ENCODE data around the gene GNA12. TPM values are rescaled to one million over a fixed set of nuclear protein-coding genes. Genes with fewer than 3 reads are reported as not detected.
A peak's percentile ranks its signal among the peaks of the same experiment; 100 is the strongest.

Gene GNA12
- polyA plus RNA-seq, 4 donors = 3.4 to 27.2 (median 14.5) TPM

DNA sequence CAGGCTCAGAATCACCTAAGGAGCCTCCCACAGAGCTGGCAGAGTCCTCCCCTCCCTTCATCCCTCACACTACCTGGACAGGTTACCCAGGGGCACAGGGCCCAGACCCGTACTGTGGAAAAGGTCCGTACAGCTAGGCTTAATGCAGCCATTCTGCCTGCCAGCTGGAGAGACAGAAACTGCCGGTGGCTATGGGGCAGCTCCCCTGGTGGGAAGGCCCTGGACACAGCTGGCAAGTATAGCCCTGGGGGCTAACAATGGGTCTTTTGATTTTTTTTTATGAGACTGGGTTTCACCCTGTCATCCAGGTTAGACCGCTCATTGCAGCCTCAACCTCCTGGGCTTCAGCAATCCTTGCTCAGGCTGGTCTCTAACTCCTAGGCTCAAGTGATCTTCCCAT lies 68.3 kb downstream of the GNA12 start:
- Histone ChIP-seq H3K27ac (ENCODE audit: low read depth in 1 of 3, low read length in 2 of 3) (no peak overlapping the region), H3K4me1 (ENCODE audit: control insufficient read depth in 3 of 3, insufficient read depth in 2 of 3, low read depth in 1 of 3, low read length in 2 of 3) (no peaks in the 10 kb centered on the region), H3K9me3 (ENCODE audit: control insufficient read depth in 2 of 2, insufficient read depth in 1 of 2, low read depth in 1 of 2, low read length in 1 of 2) (peaks cover 0 to under 1% of the 10 kb centered on the region in 2 donors), H3K36me3 (ENCODE audit: control insufficient read depth in 3 of 3, insufficient read depth in 2 of 3, low read depth in 1 of 3, low read length in 3 of 3) (peaks cover 0 to 31% (median 0%) of the 10 kb centered on the region in 3 donors), H3K27me3 (ENCODE audit: control insufficient read depth in 3 of 3, insufficient read depth in 3 of 3, low read length in 3 of 3) (no peaks in the 10 kb centered on the region), H3K4me3 (ENCODE audit: low read depth in 1 of 3, low read length in 3 of 3) (no peak overlapping the region)
- DNase-seq (no peak), FAIRE-seq (no peak)
- WGBS, 3 donors = 92 to 98% (median 93%) methylated on average over 4 of the region's 4 CpGs

DNA sequence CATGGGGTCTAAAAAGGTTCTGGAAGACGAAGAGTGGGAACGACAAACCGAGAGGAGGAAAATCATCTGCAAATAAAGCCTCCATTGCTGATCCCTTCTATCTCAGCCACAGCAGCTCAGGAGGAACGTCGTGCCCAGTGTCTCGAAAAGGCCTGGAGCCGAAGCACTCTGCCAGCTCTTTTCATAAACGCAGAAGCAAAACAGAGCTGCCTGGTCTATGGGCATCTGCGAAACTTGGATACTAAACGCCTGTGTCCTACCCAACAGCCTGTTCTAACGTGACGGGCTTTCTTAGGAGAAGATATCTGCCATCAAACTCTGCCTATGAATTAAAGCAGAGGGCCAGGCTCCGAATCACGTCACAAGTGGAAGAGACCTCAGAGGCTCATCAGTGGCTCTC lies 68.7 kb downstream of the GNA12 start:
- H3K9me3 ChIP-seq (ENCODE audit: control insufficient read depth in 2 of 2, insufficient read depth in 1 of 2, low read depth in 1 of 2, low read length in 1 of 2) = peaks cover 0 to 4% of the 10 kb centered on the region in 2 donors
- H3K27me3 ChIP-seq (ENCODE audit: control insufficient read depth in 3 of 3, insufficient read depth in 3 of 3, low read length in 3 of 3) = no peaks in the 10 kb centered on the region
- FAIRE-seq (no peak), DNase-seq (no peak)
- H3K4me3 ChIP-seq (ENCODE audit: low read depth in 1 of 3, low read length in 3 of 3) = no peak overlapping the region
- WGBS, 3 donors = 89 to 93% (median 91%) methylated on average over 14 of the region's 14 CpGs
- peaks cover 0 to 31% (median 0%) of the 10 kb centered on the region in 3 donors for H3K36me3 ChIP-seq (ENCODE audit: control insufficient read depth in 3 of 3, insufficient read depth in 2 of 3, low read depth in 1 of 3, low read length in 3 of 3)
- H3K27ac ChIP-seq (ENCODE audit: low read depth in 1 of 3, low read length in 2 of 3) = no peak overlapping the region
- no peaks in the 10 kb centered on the region for H3K4me1 ChIP-seq (ENCODE audit: control insufficient read depth in 3 of 3, insufficient read depth in 2 of 3, low read depth in 1 of 3, low read length in 2 of 3)

DNA sequence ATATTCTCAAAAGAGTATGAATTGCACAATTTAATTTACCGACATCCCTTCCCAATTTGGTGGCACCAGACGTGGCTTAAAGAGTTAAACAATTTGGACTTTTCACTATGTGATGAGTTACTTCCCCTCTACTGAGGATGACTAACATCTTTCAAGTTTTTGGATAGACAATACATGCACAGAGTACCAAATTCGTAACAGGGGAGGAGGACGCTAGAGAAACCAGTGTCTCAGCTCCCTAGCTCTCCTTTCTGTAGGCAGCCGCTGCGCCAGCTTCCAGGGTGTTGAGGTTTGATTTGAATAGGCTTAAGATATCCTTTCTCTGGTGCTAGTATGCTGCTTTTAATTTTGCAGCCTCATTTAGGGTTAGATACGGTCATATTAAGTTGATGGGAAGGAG lies 69.2 kb downstream of the GNA12 start:
- 85 to 96% (median 88%) methylated on average over 7 of the region's 7 CpGs for WGBS, 3 donors
- H3K9me3 ChIP-seq (ENCODE audit: control insufficient read depth in 2 of 2, insufficient read depth in 1 of 2, low read depth in 1 of 2, low read length in 1 of 2) = peaks cover 0 to 4% of the 10 kb centered on the region in 2 donors
- no peaks in the 10 kb centered on the region for H3K27me3 ChIP-seq (ENCODE audit: control insufficient read depth in 3 of 3, insufficient read depth in 3 of 3, low read length in 3 of 3)
- H3K27ac ChIP-seq (ENCODE audit: low read depth in 1 of 3, low read length in 2 of 3) = no peak overlapping the region
- FAIRE-seq (no peak), DNase-seq (no peak)
- H3K4me3 ChIP-seq (ENCODE audit: low read depth in 1 of 3, low read length in 3 of 3) = no peak overlapping the region
- H3K36me3 ChIP-seq (ENCODE audit: control insufficient read depth in 3 of 3, insufficient read depth in 2 of 3, low read depth in 1 of 3, low read length in 3 of 3) = peaks cover 0 to 31% (median 0%) of the 10 kb centered on the region in 3 donors
- H3K4me1 ChIP-seq (ENCODE audit: control insufficient read depth in 3 of 3, insufficient read depth in 2 of 3, low read depth in 1 of 3, low read length in 2 of 3) = no peaks in the 10 kb centered on the region

DNA sequence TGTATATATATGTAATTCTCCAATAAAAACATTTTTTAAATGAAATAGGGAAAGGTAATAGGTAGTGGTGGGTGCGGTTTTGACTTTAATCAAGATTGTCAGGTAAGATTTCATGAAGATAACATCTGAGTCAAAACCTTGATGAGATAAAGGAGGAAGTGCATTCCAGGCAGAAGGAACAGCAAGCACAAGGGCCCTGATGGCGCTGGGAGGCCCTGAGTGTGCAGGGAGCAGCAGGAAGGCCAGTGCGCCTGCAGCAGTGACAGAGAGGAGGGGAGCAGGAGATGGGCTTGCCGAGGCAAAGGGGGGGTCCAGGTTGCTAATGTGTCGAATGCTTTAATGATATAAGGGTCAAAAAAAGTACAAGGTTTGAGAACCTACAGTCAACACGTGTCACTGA lies 69.8 kb downstream of the GNA12 start:
- peaks cover 0 to 28% (median 0%) of the 10 kb centered on the region in 3 donors for H3K36me3 ChIP-seq (ENCODE audit: control insufficient read depth in 3 of 3, insufficient read depth in 2 of 3, low read depth in 1 of 3, low read length in 3 of 3)
- H3K9me3 ChIP-seq (ENCODE audit: control insufficient read depth in 2 of 2, insufficient read depth in 1 of 2, low read depth in 1 of 2, low read length in 1 of 2) = peaks cover 0 to 4% of the 10 kb centered on the region in 2 donors
- 82 to 85% (median 83%) methylated on average over 6 of the region's 6 CpGs for WGBS, 3 donors
- no peak overlapping the region for H3K4me3 ChIP-seq (ENCODE audit: low read depth in 1 of 3, low read length in 3 of 3)
- no peak for DNase-seq
- H3K27me3 ChIP-seq (ENCODE audit: control insufficient read depth in 3 of 3, insufficient read depth in 3 of 3, low read length in 3 of 3) = no peaks in the 10 kb centered on the region
- FAIRE-seq = no peak
- no peaks in the 10 kb centered on the region for H3K4me1 ChIP-seq (ENCODE audit: control insufficient read depth in 3 of 3, insufficient read depth in 2 of 3, low read depth in 1 of 3, low read length in 2 of 3)
- H3K27ac ChIP-seq (ENCODE audit: low read depth in 1 of 3, low read length in 2 of 3) = no peak overlapping the region

DNA sequence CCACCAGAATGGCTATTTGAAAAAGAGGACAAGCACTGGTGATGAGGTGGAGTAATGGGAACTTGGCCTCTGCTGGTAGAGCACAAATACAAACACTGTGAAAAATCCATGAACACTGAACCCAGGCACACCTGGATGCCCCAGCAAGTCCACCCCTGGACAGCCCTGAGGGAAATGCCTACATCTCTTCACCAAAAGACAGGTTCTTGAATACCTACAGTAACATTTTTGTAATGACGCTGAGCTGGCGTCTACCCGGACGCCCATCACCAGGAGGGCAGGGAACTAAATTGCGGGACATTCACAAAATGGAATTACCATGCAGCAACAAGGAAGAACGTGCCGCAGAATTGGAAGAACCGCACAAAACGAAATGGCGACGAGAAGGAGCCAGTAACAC lies 70.5 kb downstream of the GNA12 start:
- no peaks in the 10 kb centered on the region for H3K4me1 ChIP-seq (ENCODE audit: control insufficient read depth in 3 of 3, insufficient read depth in 2 of 3, low read depth in 1 of 3, low read length in 2 of 3)
- FAIRE-seq = no peak
- no peaks in the 10 kb centered on the region for H3K27me3 ChIP-seq (ENCODE audit: control insufficient read depth in 3 of 3, insufficient read depth in 3 of 3, low read length in 3 of 3)
- H3K27ac ChIP-seq (ENCODE audit: low read depth in 1 of 3, low read length in 2 of 3) = no peak overlapping the region
- 95 to 97% (median 96%) methylated on average over 11 of the region's 11 CpGs for WGBS, 3 donors
- DNase-seq = no peak
- no peak overlapping the region for H3K4me3 ChIP-seq (ENCODE audit: low read depth in 1 of 3, low read length in 3 of 3)
- H3K36me3 ChIP-seq (ENCODE audit: control insufficient read depth in 3 of 3, insufficient read depth in 2 of 3, low read depth in 1 of 3, low read length in 3 of 3) = peaks cover 0 to 30% (median 0%) of the 10 kb centered on the region in 3 donors
- H3K9me3 ChIP-seq (ENCODE audit: control insufficient read depth in 2 of 2, insufficient read depth in 1 of 2, low read depth in 1 of 2, low read length in 1 of 2) = peaks cover 0 to 8% of the 10 kb centered on the region in 2 donors

DNA sequence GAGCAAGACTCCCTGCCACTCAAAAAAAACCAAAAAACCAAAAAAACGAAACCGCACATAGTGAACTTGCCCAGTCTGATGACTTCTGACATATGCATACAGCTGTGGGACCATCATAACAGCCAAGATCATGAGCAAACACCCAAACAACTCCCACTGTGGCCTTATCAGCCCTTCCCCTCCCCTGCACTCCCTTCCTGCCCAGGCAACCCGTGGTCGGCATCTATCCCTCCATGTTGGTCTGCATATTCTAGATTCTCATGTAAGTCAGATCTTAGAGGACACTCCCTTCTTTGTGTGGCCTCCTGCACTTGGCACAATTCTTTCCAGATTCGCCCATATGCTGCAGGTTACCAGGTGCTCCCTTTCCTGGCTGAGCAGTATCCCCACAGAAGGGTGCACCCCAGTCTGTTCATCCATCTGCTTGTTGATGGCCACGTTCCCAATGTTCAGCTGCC lies 72.8 kb downstream of the GNA12 start:
- Histone ChIP-seq H3K4me1 (ENCODE audit: control insufficient read depth in 3 of 3, insufficient read depth in 2 of 3, low read depth in 1 of 3, low read length in 2 of 3) (no peaks in the 10 kb centered on the region), H3K9me3 (ENCODE audit: control insufficient read depth in 2 of 2, insufficient read depth in 1 of 2, low read depth in 1 of 2, low read length in 1 of 2) (peaks cover 0 to 8% of the 10 kb centered on the region in 2 donors), H3K27me3 (ENCODE audit: control insufficient read depth in 3 of 3, insufficient read depth in 3 of 3, low read length in 3 of 3) (no peaks in the 10 kb centered on the region), H3K4me3 (ENCODE audit: low read depth in 1 of 3, low read length in 3 of 3) (no peak overlapping the region), H3K36me3 (ENCODE audit: control insufficient read depth in 3 of 3, insufficient read depth in 2 of 3, low read depth in 1 of 3, low read length in 3 of 3) (peaks cover 0 to 22% (median 0%) of the 10 kb centered on the region in 3 donors), H3K27ac (ENCODE audit: low read depth in 1 of 3, low read length in 2 of 3) (no peak overlapping the region)
- no peak for DNase-seq
- WGBS, 3 donors = 76 to 92% (median 85%) methylated on average over 6 of the region's 6 CpGs
- FAIRE-seq = no peak

DNA sequence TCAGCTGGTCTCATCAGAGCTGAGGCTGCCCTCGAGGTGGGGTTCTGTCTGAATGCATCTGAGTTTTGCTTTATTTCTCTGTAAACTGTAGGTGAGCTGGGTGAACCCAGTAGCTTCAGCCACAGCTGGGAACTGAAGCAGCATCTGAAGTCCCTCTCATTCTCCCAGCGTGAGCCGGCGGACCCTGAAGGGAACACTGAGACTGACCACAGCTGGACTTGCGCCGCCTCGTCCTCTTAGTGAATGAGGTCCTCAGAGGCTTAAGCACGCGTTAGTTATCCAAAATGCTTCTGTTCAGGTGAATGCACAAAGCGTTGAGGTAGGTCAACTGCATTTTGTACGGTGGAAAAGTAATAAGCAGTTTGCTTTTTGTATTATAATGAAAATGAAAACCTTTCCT lies 79.5 kb downstream of the GNA12 start:
- Histone ChIP-seq H3K4me1 (ENCODE audit: control insufficient read depth in 3 of 3, insufficient read depth in 2 of 3, low read depth in 1 of 3, low read length in 2 of 3) (peaks cover 0 to 31% (median 5%) of the 10 kb centered on the region in 3 donors), H3K9me3 (ENCODE audit: control insufficient read depth in 2 of 2, insufficient read depth in 1 of 2, low read depth in 1 of 2, low read length in 1 of 2) (peaks cover 0 to 5% of the 10 kb centered on the region in 2 donors), H3K4me3 (ENCODE audit: low read depth in 1 of 3, low read length in 3 of 3) (no peak overlapping the region), H3K27ac (ENCODE audit: low read depth in 1 of 3, low read length in 2 of 3) (no peak overlapping the region), H3K27me3 (ENCODE audit: control insufficient read depth in 3 of 3, insufficient read depth in 3 of 3, low read length in 3 of 3) (no peaks in the 10 kb centered on the region), H3K36me3 (ENCODE audit: control insufficient read depth in 3 of 3, insufficient read depth in 2 of 3, low read depth in 1 of 3, low read length in 3 of 3) (peaks cover 0 to 24% (median 0%) of the 10 kb centered on the region in 3 donors)
- DNase-seq (no peak), FAIRE-seq (no peak)
- WGBS, 3 donors = 93 to 94% (median 94%) methylated on average over 11 of the region's 11 CpGs

DNA sequence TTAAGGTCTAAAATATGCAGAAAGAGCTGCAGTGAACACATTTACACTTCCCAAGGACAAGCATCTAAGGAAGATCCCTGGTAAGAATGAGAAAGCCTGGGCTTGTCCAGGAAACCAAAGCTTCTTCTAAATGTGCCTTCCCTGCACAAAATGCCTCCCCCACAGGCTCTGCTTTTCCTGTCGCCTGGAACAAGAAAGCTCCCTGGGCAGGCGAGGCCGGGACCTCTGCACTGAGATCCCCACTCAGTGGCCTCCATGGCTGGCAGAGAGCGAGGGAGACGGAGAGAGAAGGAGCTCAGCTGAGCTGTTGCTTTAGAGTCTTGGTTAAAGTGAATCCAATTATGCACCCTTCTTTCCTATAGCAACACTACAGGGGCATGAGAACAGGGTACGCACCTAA lies 80.5 kb downstream of the GNA12 start:
- peak overlapping the region in 2 of 3 donors; percentile 58 to 77 for H3K27ac ChIP-seq (ENCODE audit: low read depth in 1 of 3, low read length in 2 of 3)

More for the DNA sequence above, 80.5 kb downstream of the GNA12 start:
- Histone ChIP-seq H3K27me3 (ENCODE audit: control insufficient read depth in 3 of 3, insufficient read depth in 3 of 3, low read length in 3 of 3) (no peaks in the 10 kb centered on the region), H3K4me1 (ENCODE audit: control insufficient read depth in 3 of 3, insufficient read depth in 2 of 3, low read depth in 1 of 3, low read length in 2 of 3) (peaks cover 0 to 40% (median 11%) of the 10 kb centered on the region in 3 donors), H3K9me3 (ENCODE audit: control insufficient read depth in 2 of 2, insufficient read depth in 1 of 2, low read depth in 1 of 2, low read length in 1 of 2) (no peaks in the 10 kb centered on the region), H3K4me3 (ENCODE audit: low read depth in 1 of 3, low read length in 3 of 3) (no peak overlapping the region), H3K36me3 (ENCODE audit: control insufficient read depth in 3 of 3, insufficient read depth in 2 of 3, low read depth in 1 of 3, low read length in 3 of 3) (peaks cover 0 to 20% (median 0%) of the 10 kb centered on the region in 3 donors)
- FAIRE-seq = no peak
- WGBS, 3 donors = 82 to 91% (median 91%) methylated on average over 6 of the region's 6 CpGs
- DNase-seq = no peak
